GM19023 (cell line): Measurements from ENCODE around the gene DNM3.

Source experiments
- ATAC-seq: cut with Tn5 transposase; IDR thresholded peaks from one replicate; pipeline ENCODE4 v1.9.1; 2021; ENCODE audit warnings: mild to moderate bottlenecking, moderate library complexity; ENCODE audit not compliant: unreplicated experiment

Gene DNM3

GRCh38 chr1:171969226-171969625 is 127.9 kb downstream of the DNM3 start:
- no peak for ATAC-seq

- no peak for ATAC-seq
Measured at GRCh38 chr1:171969813-171970212, 128.5 kb downstream of the DNM3 start.

- ATAC-seq = no peak
Measured at GRCh38 chr1:171972846-171973245, 131.5 kb downstream of the DNM3 start.

- ATAC-seq = no peak
Measured at GRCh38 chr1:171973421-171973820, 132.1 kb downstream of the DNM3 start.

- no peak for ATAC-seq
Measured at GRCh38 chr1:171981303-171981702, 140.0 kb downstream of the DNM3 start.

GRCh38 chr1:171983584-171983983 is 142.3 kb downstream of the DNM3 start:
- no peak for ATAC-seq

- no peak for ATAC-seq
Measured at GRCh38 chr1:171984262-171984661, 143.0 kb downstream of the DNM3 start.

GRCh38 chr1:171984850-171985485 is 143.7 kb downstream of the DNM3 start:
- ATAC-seq = no peak

GRCh38 chr1:171985639-171986038 is 144.3 kb downstream of the DNM3 start:
- no peak for ATAC-seq

GRCh38 chr1:171988243-171988885 is 147.1 kb downstream of the DNM3 start:
- no peak for ATAC-seq

GRCh38 chr1:171990371-171990770 is 149.1 kb downstream of the DNM3 start:
- ATAC-seq = no peak

GRCh38 chr1:171994293-171994692 is 153.0 kb downstream of the DNM3 start:
- no peak for ATAC-seq

GRCh38 chr1:171995573-171995972 is 154.3 kb downstream of the DNM3 start:
- ATAC-seq = no peak

GRCh38 chr1:171997936-171998335 is 156.6 kb downstream of the DNM3 start:
- no peak for ATAC-seq

GRCh38 chr1:171998711-171999110 is 157.4 kb downstream of the DNM3 start:
- no peak for ATAC-seq

- no peak for ATAC-seq
Measured at GRCh38 chr1:171999756-172000155, 158.5 kb downstream of the DNM3 start.

- no peak for ATAC-seq
Measured at GRCh38 chr1:172001288-172001687, 160.0 kb downstream of the DNM3 start.

- ATAC-seq = no peak
Measured at GRCh38 chr1:172002725-172003345, 161.5 kb downstream of the DNM3 start.

GRCh38 chr1:172003766-172004530 is 162.7 kb downstream of the DNM3 start:
- no peak for ATAC-seq

- ATAC-seq = no peak
Measured at GRCh38 chr1:172004671-172005070, 163.4 kb downstream of the DNM3 start.

- ATAC-seq = no peak
Measured at GRCh38 chr1:172005856-172006255, 164.6 kb downstream of the DNM3 start.

- ATAC-seq = no peak
Measured at GRCh38 chr1:172006660-172007059, 165.4 kb downstream of the DNM3 start.
